SK-N-SH treated with all-trans-retinoic acid at 6 μM for 48 hours (cell line): Measurements from ENCODE around the gene PPME1.

Experiments used
- ATAC-seq: fragments of 200-7000 bp; cut with Tn5 transposase; 3 replicates; pipeline ENCODE4 v1.9.1; 2020; ENCODE audit warnings: mild to moderate bottlenecking, moderate library complexity
- ARNTL ChIP-seq: fragments of 450-650 bp; formaldehyde crosslinking; IDR thresholded peaks from 2 replicates; pipeline ENCODE4 v1.5.0; 2020; ENCODE audit warnings: low read depth, mild to moderate bottlenecking, moderate library complexity, borderline replicate concordance
- BACH2 ChIP-seq: fragments of 250-450 bp; sonication (Bioruptor Pico); IDR thresholded peaks from 2 replicates; pipeline ENCODE4 v1.9.0; 2021; ENCODE audit warnings: mild to moderate bottlenecking, borderline replicate concordance
- CREB5 ChIP-seq: fragments of 250-450 bp; sonication (Bioruptor Pico); IDR thresholded peaks from 2 replicates; pipeline ENCODE4 v1.5.1; 2020; ENCODE audit warnings: low read depth, mild to moderate bottlenecking, moderate library complexity
- CSDC2 ChIP-seq: fragments of 250-450 bp; sonication (Bioruptor Pico); IDR thresholded peaks from 2 replicates; pipeline ENCODE4 v1.5.0; 2020; ENCODE audit warnings: mild to moderate bottlenecking, moderate library complexity
- CSRNP3 ChIP-seq: fragments of 250-450 bp; sonication (Bioruptor Pico); IDR thresholded peaks from 2 replicates; pipeline ENCODE4 v1.5.1; 2021; ENCODE audit warnings: mild to moderate bottlenecking, moderate library complexity
- ESRRG ChIP-seq: fragments of 250-450 bp; sonication (Bioruptor Pico); IDR thresholded peaks from 2 replicates; pipeline ENCODE4 v1.6.1; 2021; ENCODE audit warnings: mild to moderate bottlenecking
- ISL1 ChIP-seq: fragments of 250-450 bp; sonication (Bioruptor Pico); IDR thresholded peaks from 2 replicates; pipeline ENCODE4 v2.1.2; 2022; ENCODE audit warnings: mild to moderate bottlenecking, moderate library complexity
- OSR1 ChIP-seq: fragments of 250-450 bp; sonication (Bioruptor Pico); IDR thresholded peaks from 2 replicates; pipeline ENCODE4 v1.8.0; 2022; ENCODE audit warnings: moderate library complexity, mild to moderate bottlenecking, inconsistent platforms
- PATZ1 ChIP-seq: fragments of 250-450 bp; sonication (Bioruptor Pico); IDR thresholded peaks from 2 replicates; pipeline ENCODE4 v1.8.0; 2020; ENCODE audit warnings: mild to moderate bottlenecking, moderate library complexity, borderline replicate concordance
- POU6F1 ChIP-seq: fragments of 250-450 bp; sonication (Bioruptor Pico); IDR thresholded peaks from 2 replicates; pipeline ENCODE4 v1.8.0; 2021; ENCODE audit warnings: low read depth, mild to moderate bottlenecking, moderate library complexity, borderline replicate concordance
- PPARA ChIP-seq: fragments of 250-450 bp; sonication (Bioruptor Pico); IDR thresholded peaks from 2 replicates; pipeline ENCODE4 v1.5.0; 2020; ENCODE audit warnings: mild to moderate bottlenecking, borderline replicate concordance
- RARB ChIP-seq: fragments of 250-450 bp; sonication (Bioruptor Pico); IDR thresholded peaks from 2 replicates; pipeline ENCODE4 v1.8.0; 2021; ENCODE audit warnings: mild to moderate bottlenecking, moderate library complexity
- SNAI2 ChIP-seq: fragments of 250-450 bp; sonication (Bioruptor Pico); IDR thresholded peaks from 2 replicates; pipeline ENCODE4 v1.5.0; 2020; ENCODE audit warnings: mild to moderate bottlenecking, moderate library complexity
- TCF4 ChIP-seq: fragments of 250-450 bp; sonication (Bioruptor Pico); IDR thresholded peaks from 2 replicates; pipeline ENCODE4 v1.8.0; 2021; ENCODE audit warnings: mild to moderate bottlenecking, moderate library complexity, borderline replicate concordance
- TOX ChIP-seq: fragments of 250-450 bp; sonication (Bioruptor Pico); IDR thresholded peaks from 2 replicates; pipeline ENCODE4 v1.8.0; 2021; ENCODE audit warnings: mild to moderate bottlenecking, moderate library complexity, borderline replicate concordance
- TSHZ2 ChIP-seq: fragments of 250-450 bp; sonication (Bioruptor Pico); IDR thresholded peaks from 2 replicates; pipeline ENCODE4 v1.5.0; 2020; ENCODE audit warnings: mild to moderate bottlenecking, moderate library complexity
- ZC3H10 ChIP-seq: fragments of 250-450 bp; sonication (Bioruptor Pico); IDR thresholded peaks from 2 replicates; pipeline ENCODE4 v1.5.1; 2021; ENCODE audit warnings: mild to moderate bottlenecking, moderate library complexity
- ZFP30 ChIP-seq: fragments of 450-650 bp; formaldehyde crosslinking; IDR thresholded peaks from 2 replicates; pipeline ENCODE4 v1.5.0; 2022; ENCODE audit warnings: mild to moderate bottlenecking, moderate library complexity
- ZNF565 ChIP-seq: fragments of 450-650 bp; formaldehyde crosslinking; conservative IDR thresholded peaks from 2 replicates; pipeline ENCODE4 v1.5.0; 2020; ENCODE audit warnings: low read depth, mild to moderate bottlenecking, moderate library complexity
- ZNF70 ChIP-seq: fragments of 450-650 bp; formaldehyde crosslinking; IDR thresholded peaks from 2 replicates; pipeline ENCODE4 v1.5.0; 2020; ENCODE audit warnings: mild to moderate bottlenecking, moderate library complexity
- ZNF8 ChIP-seq: fragments of 450-650 bp; formaldehyde crosslinking; IDR thresholded peaks from 2 replicates; pipeline ENCODE4 v1.5.0; 2020; ENCODE audit warnings: mild to moderate bottlenecking, moderate library complexity

Gene PPME1

GRCh38 chr11:74170694-74171629 lies at the start of gene PPME1, which contains the start of gene C2CD3:
Gene PPME1, plus strand, starts transcription at chr11:74171289. Its CDS starts 133 bp downstream, at chr11:74171422.
Gene C2CD3, minus strand, starts transcription at chr11:74171002. Its CDS starts 210 bp downstream, at chr11:74170792.
- no peak for TF ChIP-seq ZNF8 (CRISPR knock-in tag)
- TF ChIP-seq TCF4 (CRISPR knock-in tag): no peak
- no peak for TF ChIP-seq ZFP30 (CRISPR knock-in tag)
- TF ChIP-seq ZNF565 (CRISPR knock-in tag): no peak
- TF ChIP-seq RARB (CRISPR knock-in tag): no peak
- no peak for TF ChIP-seq CSRNP3 (CRISPR knock-in tag)
- no peak for TF ChIP-seq TOX (CRISPR knock-in tag)
- no peak for TF ChIP-seq BACH2 (CRISPR knock-in tag)
- no peak for TF ChIP-seq CSDC2 (CRISPR knock-in tag)
- TF ChIP-seq ISL1 (CRISPR knock-in tag): no peak
- TF ChIP-seq OSR1 (CRISPR knock-in tag): no peak
- no peak for TF ChIP-seq PATZ1 (CRISPR knock-in tag)
- TF ChIP-seq SNAI2 (CRISPR knock-in tag): no peak
- no peak for TF ChIP-seq ZNF70
- TF ChIP-seq ZC3H10 (CRISPR knock-in tag): no peak
- no peak for TF ChIP-seq TSHZ2 (CRISPR knock-in tag)
- no peak for TF ChIP-seq POU6F1 (CRISPR knock-in tag)
- TF ChIP-seq ARNTL (CRISPR knock-in tag): no peak
- peak; percentile 95 for ATAC-seq

- ATAC-seq: no peak
- TF ChIP-seq ISL1 (CRISPR knock-in tag): no peak
- no peak for TF ChIP-seq ARNTL (CRISPR knock-in tag)
- TF ChIP-seq POU6F1 (CRISPR knock-in tag): no peak
- no peak for TF ChIP-seq CSDC2 (CRISPR knock-in tag)
- no peak for TF ChIP-seq PATZ1 (CRISPR knock-in tag)
- no peak for TF ChIP-seq PPARA (CRISPR knock-in tag)
- no peak for TF ChIP-seq TSHZ2 (CRISPR knock-in tag)
- TF ChIP-seq ESRRG (CRISPR knock-in tag): no peak
- TF ChIP-seq OSR1 (CRISPR knock-in tag): no peak
- no peak for TF ChIP-seq ZNF565 (CRISPR knock-in tag)
- no peak for TF ChIP-seq RARB (CRISPR knock-in tag)
- TF ChIP-seq TOX (CRISPR knock-in tag): no peak
- TF ChIP-seq CREB5 (CRISPR knock-in tag): no peak
- no peak for TF ChIP-seq BACH2 (CRISPR knock-in tag)
Observed at GRCh38 chr11:74121804-74122203, 49.3 kb upstream of the PPME1 start.
